Activated naive CD4-positive, alpha-beta T cell treated with Interleukin-2 at 50 U/mL for 16 hours (primary cell): ENCODE results near the gene MRPL46.
A peak's percentile ranks its signal among the peaks of the same experiment; 100 is the strongest.

ENCODE experiments used
- DNase-seq: peaks from one replicate; pipeline ENCODE4 v3.0.0-alpha.2; 2020

MRPL46 gene

DNA sequence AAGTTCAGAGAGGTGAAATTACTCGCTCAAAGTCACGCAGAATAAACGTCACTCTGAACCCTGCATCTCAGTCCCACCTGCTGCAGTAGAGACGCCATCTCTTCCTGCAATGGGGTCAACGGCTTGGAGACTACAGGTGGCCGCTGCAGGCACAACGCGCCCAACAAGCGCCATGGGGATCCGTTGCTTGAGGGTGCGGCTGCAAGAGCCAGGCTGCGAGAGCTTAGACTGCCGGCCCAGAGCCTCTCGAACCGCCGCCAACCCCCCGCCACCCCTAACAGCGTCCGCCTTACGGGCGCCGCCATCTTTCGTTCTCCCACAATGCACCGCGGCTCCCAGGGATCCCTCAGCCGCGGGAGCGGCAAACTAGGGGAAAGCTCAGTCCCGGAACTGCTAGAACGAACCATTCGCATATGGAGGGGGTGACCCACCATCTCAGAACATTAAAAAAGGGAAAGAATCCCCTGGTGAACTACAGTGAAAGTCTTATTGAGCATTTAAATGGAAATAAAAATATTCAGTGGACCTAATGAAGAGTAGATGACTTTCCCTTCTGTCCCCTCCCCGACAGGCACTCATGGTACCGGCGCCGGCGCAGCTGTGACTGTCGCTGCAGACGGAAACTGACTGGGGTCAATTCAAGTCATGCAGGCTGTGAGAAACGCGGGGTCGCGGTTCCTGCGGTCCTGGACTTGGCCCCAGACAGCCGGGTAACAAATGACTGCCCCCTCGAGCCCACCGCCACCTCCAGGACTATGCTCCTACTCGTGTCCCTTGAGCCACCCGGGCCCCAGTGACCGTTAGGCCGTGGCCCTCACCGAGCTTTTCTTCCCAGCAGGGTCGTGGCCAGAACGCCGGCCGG, at the start of gene MRPL46, which contains the start of gene MRPS11:
Gene MRPL46 (minus strand): TSS at position 316 of the 862 bp plus-strand sequence. CDS start 11 bp downstream, at position 305.
Gene MRPS11 (plus strand): TSS at position 636 of the 862 bp plus-strand sequence. CDS start 10 bp downstream, at position 646.
- peak; percentile 91 for DNase-seq

DNA sequence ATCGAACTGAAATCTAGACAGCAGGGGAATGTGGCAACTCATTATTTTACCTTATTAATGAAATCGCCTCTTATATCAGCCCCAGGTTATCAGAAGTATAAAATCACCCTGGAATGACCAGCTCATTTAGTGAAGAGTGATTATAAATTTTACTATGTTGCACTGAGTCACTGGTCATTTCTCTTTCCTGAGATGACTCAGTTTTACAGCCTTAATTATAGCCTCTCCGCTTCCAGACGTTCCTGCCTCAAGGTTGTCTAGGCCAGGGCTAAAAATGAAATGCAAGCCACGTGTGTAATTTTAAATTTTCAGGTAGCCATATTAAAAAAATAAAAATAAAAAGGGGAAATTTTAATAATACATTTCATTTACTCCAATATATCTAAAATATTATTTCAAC, 46.0 kb upstream of the MRPL46 start:
- DNase-seq = no peak

DNA sequence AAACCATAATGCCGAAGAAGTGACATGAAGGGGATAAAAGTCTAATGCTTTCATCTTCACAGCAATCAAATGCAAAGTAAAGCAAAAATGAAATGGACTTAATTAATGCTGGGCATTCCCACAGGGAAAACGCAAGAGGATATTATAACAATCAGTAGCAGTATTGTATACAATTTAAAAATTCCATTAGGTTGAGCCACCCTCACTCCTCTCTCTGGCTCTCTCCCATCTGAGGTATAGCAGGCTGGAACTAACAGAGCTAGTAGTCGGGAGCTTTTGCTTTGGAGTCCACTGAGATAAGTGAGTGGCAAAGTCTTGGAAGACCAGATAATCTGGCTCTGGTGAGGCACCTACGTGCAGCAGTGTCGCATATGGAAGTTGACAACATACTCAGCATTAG, 45.4 kb upstream of the MRPL46 start:
- DNase-seq = no peak

GRCh38 chr15:88512078-88512477, 44.9 kb upstream of the MRPL46 start:
- no peak for DNase-seq

- no peak for DNase-seq
Measured at GRCh38 chr15:88511161-88511560, 44.0 kb upstream of the MRPL46 start.

- no peak for DNase-seq
Measured at GRCh38 chr15:88509964-88510363, 42.8 kb upstream of the MRPL46 start.

GRCh38 chr15:88509321-88509720, 42.1 kb upstream of the MRPL46 start:
- DNase-seq = no peak

GRCh38 chr15:88506628-88507027, 39.4 kb upstream of the MRPL46 start:
- DNase-seq = no peak

DNA sequence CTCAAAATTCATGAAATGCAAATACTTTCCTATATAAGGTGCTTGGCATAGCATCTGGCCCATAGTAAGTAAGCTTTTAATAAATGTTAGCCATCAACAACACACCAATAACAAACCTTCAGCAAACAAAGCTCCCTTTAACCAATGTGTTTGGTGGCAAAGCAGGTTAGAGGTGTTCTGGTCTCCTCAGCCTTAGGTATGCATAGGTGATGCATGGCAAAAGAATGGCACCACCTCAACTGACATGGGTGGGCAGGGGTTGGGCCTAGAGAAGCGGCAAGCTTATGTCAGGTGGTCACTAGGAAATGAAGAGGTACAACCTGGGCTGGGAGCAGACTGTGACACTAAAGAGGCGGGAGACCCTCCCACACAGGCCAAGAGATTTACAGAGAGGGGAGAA, 38.5 kb upstream of the MRPL46 start:
- DNase-seq = no peak

DNA sequence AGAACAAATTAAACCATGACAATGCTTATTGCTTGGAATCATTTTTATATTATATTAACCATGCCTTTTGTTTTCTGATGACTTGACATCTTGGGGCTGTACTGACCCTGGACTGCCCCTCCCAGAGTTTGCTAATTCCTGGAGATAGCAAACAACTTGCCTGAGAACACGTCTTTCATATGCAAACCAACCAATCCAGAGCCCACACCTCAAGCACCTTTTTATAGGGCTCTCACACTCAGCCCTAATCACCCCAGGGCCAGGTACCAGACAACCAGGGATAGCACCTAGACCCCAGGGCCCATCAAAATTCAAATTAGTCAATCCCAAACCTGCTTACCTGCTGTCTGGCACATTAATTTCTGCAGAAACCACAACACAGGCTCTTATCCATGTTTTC, 37.3 kb upstream of the MRPL46 start:
- DNase-seq = no peak

DNA sequence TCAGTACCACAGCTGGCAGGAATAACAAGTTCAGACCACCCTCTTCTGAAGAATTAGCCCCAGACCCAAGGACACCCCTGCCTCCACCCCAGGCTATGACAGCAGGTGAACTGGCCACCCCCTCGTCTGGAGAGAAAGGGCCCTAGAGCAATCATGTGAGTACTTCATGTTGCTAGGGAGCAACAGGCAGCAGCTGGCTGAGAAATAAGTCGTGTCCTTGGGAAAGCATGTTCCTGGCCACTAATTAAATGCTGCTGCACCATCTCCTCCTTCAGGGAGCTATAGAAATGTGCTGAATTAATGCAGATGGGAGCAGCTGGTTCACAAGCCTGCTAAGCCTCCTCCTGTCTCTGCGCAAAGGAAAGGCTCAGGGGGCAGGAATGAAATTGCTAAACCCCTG, 31.8 kb upstream of the MRPL46 start:
- DNase-seq = no peak

GRCh38 chr15:88497109-88497765, 30.0 kb upstream of the MRPL46 start:
- no peak for DNase-seq

- DNase-seq = no peak
Measured at GRCh38 chr15:88493844-88494243, 26.7 kb upstream of the MRPL46 start.

GRCh38 chr15:88491158-88491557, 24.0 kb upstream of the MRPL46 start:
- no peak for DNase-seq

DNA sequence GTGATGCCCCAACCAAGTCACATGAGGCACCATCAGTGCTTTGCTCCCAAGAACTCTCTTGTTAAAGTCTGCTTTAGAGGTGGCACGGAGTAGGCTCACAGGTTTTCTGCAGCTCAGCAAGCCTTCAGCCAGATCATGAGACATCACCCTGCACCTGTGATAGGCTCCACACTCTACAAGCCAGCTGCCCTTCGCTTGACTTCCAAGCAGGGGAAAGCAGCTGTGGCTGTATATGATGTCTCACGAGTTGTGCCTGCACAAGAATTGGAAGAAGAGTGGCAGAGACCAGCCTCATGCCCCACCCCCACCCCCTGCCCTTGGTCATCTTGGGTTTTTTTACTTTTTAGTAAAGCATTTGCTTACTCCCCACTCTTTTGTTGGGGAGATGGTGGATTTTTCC, 22.8 kb upstream of the MRPL46 start:
- no peak for DNase-seq

DNA sequence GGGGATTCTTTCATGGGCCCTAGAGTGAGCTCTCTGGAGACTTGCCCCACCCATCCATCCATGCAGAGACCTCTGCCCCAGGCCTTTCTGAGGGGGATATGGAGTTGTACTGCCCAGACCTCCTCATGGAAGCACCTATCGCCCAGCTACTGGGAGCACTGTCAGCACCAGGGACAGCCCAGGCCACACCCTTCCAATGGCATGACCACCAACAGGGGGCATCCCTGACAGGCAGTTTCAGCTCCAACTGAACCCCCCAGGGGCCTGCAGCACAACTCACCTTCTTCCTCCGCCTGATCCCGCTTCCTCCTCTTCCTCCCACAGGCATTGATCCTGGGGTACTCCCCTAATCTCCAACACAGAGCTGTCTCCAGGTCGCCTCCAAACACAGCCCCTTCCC, 22.1 kb upstream of the MRPL46 start:
- DNase-seq = no peak

DNA sequence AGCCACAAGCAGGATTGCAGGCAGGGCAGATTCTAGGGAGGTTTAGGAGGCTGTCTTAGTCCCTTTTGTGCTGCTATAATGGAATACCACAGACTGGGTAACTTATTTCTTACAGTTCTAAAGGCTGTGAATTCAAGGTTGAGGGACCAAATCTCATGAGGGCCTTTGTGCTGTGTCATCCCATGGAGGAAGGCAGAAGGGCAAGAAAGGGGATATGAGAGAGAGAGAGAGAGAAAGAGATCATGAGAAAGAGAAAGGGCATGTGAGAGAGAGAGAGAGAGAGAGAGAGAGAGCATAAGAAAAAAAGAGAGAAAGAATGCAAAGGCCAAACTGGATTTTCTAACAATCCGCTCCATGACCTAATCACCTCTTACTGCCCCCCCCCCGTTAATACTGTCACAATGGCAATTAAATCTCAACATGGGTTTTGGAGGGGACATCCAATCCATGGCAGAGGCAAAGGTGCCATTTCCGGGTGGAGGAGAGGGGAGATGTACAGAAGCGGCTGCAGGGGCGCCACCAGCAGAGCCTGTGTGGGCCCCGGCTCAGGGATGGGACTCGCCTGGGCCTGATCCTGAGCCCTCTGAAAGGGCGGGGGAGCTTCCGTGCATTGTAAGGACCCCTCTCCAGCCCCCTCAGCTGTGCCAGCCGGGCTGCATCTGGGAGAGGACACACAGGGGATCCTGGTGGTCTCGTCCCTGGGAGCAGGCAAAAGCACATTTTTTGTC, 20.8 kb upstream of the MRPL46 start:
- no peak for DNase-seq

DNA sequence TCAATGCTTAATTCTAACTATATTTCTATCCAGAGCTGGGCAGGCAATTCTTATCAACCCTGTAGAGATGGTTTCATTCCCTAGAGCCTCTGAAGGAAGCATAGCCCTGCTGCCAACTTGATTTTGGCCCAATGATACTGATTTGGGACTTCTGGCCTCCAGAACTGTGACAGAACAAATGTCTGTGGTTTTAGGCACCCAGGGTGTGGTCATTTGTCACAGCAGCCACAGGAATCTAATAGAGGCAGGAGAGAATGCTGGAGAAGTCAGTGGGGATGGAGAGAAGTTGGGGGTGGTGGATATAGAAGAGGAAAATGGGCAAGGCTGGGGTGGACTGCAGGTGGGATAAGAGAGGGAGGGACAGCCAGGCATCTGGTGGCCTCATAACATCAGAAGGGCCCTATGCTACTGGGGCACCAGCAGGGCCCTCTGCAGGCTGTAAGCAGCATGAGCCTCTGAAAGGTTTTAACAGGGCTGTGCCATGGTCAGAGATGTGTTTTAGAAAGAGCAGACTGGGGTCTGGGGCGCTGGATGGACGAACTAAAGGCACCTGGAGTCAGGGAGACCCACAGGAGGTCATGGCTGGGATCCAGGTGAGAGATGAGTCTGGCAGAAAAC, 20.1 kb upstream of the MRPL46 start:
- DNase-seq = no peak

- no peak for DNase-seq
Measured at GRCh38 chr15:88484682-88485331, 17.6 kb upstream of the MRPL46 start.

GRCh38 chr15:88482263-88482662, 15.1 kb upstream of the MRPL46 start:
- no peak for DNase-seq

- DNase-seq = no peak
Measured at GRCh38 chr15:88480981-88481380, 13.8 kb upstream of the MRPL46 start.

DNA sequence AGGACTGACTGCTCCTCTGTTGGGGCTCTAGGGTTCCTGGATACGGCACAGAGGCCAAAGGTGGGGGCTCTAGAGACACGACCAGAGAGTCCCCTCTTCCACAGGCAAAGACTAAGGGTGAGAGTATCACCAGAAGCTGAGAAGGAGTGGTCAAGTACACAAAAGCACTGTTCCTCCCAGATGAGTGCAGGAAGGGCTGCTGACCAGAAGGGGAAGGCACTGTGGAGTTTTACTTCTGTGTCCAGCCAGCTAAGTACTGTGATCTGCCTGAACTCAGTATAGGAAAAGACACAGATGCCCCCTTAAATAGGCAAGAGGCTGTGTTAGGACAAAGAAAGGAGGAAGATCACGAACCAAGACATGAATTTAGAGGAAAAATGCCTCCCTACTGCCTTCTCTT, 12.0 kb upstream of the MRPL46 start:
- no peak for DNase-seq

- DNase-seq = no peak
Measured at GRCh38 chr15:88477904-88478303, 10.7 kb upstream of the MRPL46 start.
